ENCODE data around the gene EBF3.

- TF ChIP-seq CTCF (IDR thresholded peaks at IDR 0.05; ENCODE audit: extremely low read depth in 1 of 2, insufficient read depth in 1 of 2, low read depth in 1 of 2, low read length in 2 of 2) (no peak), POLR2A (IDR thresholded peaks at IDR 0.05; ENCODE audit: low read depth, low read length) (no peak)
Observed at GRCh38 chr10:129972145-129972965, 8.3 kb upstream of the EBF3 start.
